Kidney (tissue), 14 donors: ENCODE measurements around the gene OTUD4. TPM values are rescaled to one million over a fixed set of nuclear protein-coding genes. Genes with fewer than 3 reads are reported as not detected.
A peak's percentile ranks its signal among the peaks of the same experiment; 100 is the strongest.

Experiments
- DNase-seq, 5 donors: peaks; one replicate each; pipeline ENCODE4 v3.0.0-alpha.2; 2013 to 2020
- FAIRE-seq: peaks from 2 replicates; lab custom pipeline; 2012; peaks lifted over from hg19 to GRCh38; lab: Jason Lieb, UNC
- H3K27ac ChIP-seq, 2 donors: one replicate each; pipeline ENCODE4 v1.7.0; 2013; ENCODE audit warnings: low read depth in 2 of 2, low read length in 2 of 2, inconsistent platforms in 1 of 2
- H3K27me3 ChIP-seq: one replicate; pipeline ENCODE4 v1.7.1; 2013; ENCODE audit warnings: low read length, inconsistent platforms; ENCODE audit not compliant: control insufficient read depth, insufficient read depth
- H3K36me3 ChIP-seq, 3 donors: one replicate each; pipeline versions ENCODE4 v1.7.0 to v1.7.1; 2013; ENCODE audit warnings: low read length in 3 of 3, control low read depth in 1 of 3, inconsistent platforms in 1 of 3; ENCODE audit not compliant: insufficient read depth in 3 of 3, control insufficient read depth in 2 of 3
- H3K4me1 ChIP-seq, 3 donors: one replicate each; pipeline versions ENCODE4 v1.7.0 to v1.7.1; 2013; ENCODE audit warnings: low read length in 3 of 3, inconsistent platforms in 1 of 3, low read depth in 1 of 3; ENCODE audit not compliant: control insufficient read depth in 2 of 3, insufficient read depth in 2 of 3
- H3K4me3 ChIP-seq, 3 donors: one replicate each; pipeline versions ENCODE4 v1.7.0 to v1.8.1; 2013; ENCODE audit warnings: low read length in 3 of 3, control low read depth in 1 of 3, inconsistent platforms in 1 of 3
- H3K9ac ChIP-seq, 3 donors: one replicate each; pipeline versions ENCODE4 v1.7.0 to v1.7.1; 2013; ENCODE audit warnings: low read length in 3 of 3, control low read depth in 1 of 3, inconsistent platforms in 1 of 3
- H3K9me3 ChIP-seq, 3 donors: one replicate each; pipeline versions ENCODE4 v1.7.0 to v1.7.1; 2013; ENCODE audit warnings: low read length in 3 of 3, control low read depth in 1 of 3, inconsistent platforms in 1 of 3; ENCODE audit not compliant: control insufficient read depth in 2 of 3, insufficient read depth in 1 of 3
- intact Hi-C: fragments of 100-400 bp; cut with DNase I; formaldehyde crosslinking; loops from one replicate; pipeline ENCODE4 v1.11.1; 2022
- polyA plus RNA-seq: library from polyadenylated mRNA; stranded (reverse); fragments of 350-450 nt; fragmentation: Illumina TruSeq; extraction: RNeasy Lipid Tissue Mini Kit (QIAGEN cat#74804); gene quantifications from one replicate; pipeline ENCODE4 v1.2.3, GENCODE V29; 2014; ENCODE audit warnings: low read depth, low replicate concordance; ENCODE audit not compliant: insufficient read depth
- total RNA-seq: library from RNA; stranded (reverse); fragmentation: NEBNext Ultra II Directional; extraction: Animal tissue kit (Norgen Biotek cat#: 25700); gene quantifications from one replicate; pipeline ENCODE4 v1.2.1, GENCODE V29; 2021
- TF ChIP-seq, protein P1 (sequence below): IDR thresholded peaks from 3 replicates; pipeline ENCODE4 v1.5.1; 2012; ENCODE audit warnings: mild to moderate bottlenecking, moderate library complexity, borderline replicate concordance; ENCODE audit not compliant: insufficient read depth; ENCODE audit errors: extremely low read depth
- donor health status: control.
- donor health status: control.
- donor health status: control.
- donor health status: control.
- donor health status: control.
- donor health status: DM: yes; HTN: yes; CAD: no.
- donor health status: Normal renal cell carcinoma (clear cell type).

Gene OTUD4
- total and polyA plus RNA-seq, 2 donors from 2014 or later = 5.6 to 45.4 TPM

GRCh38 chr4:145125396-145125795 lies 55.0 kb downstream of the OTUD4 start:
- Histone ChIP-seq H3K9me3 (no peaks in the 10 kb centered on the region), H3K9ac (no peak overlapping the region), H3K27me3 (no peaks in the 10 kb centered on the region), H3K4me1 (no peaks in the 10 kb centered on the region), H3K27ac (no peak overlapping the region), H3K4me3 (no peak overlapping the region), H3K36me3 (peaks cover 9 to 17% (median 13%) of the 10 kb centered on the region in 3 donors)
- FAIRE-seq = no peak
- TF ChIP-seq, protein P1, sequence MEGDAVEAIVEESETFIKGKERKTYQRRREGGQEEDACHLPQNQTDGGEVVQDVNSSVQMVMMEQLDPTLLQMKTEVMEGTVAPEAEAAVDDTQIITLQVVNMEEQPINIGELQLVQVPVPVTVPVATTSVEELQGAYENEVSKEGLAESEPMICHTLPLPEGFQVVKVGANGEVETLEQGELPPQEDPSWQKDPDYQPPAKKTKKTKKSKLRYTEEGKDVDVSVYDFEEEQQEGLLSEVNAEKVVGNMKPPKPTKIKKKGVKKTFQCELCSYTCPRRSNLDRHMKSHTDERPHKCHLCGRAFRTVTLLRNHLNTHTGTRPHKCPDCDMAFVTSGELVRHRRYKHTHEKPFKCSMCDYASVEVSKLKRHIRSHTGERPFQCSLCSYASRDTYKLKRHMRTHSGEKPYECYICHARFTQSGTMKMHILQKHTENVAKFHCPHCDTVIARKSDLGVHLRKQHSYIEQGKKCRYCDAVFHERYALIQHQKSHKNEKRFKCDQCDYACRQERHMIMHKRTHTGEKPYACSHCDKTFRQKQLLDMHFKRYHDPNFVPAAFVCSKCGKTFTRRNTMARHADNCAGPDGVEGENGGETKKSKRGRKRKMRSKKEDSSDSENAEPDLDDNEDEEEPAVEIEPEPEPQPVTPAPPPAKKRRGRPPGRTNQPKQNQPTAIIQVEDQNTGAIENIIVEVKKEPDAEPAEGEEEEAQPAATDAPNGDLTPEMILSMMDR = no peak
- DNase-seq = no peak
- intact Hi-C loops = no loop called here

DNA sequence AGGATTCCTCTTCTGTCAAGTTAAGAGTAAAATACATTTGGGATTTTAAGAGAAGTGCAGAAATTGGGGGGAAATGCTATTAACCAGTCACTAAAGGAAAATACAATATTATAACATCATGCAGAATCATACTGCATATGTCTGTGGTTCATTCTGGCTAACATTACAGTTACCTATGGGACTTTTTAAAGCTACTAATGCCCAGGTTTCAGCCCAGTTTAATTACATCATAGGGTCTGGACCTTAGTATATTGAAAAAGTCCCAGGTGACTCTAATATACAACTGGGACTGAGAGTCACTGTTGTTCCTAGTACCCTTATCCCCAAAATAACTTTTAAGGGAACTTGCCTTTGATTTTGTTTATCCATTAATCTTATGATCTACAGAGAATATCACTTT lies 72.3 kb downstream of the OTUD4 start:
- H3K4me1 ChIP-seq = no peaks in the 10 kb centered on the region
- H3K9me3 ChIP-seq = no peaks in the 10 kb centered on the region
- DNase-seq (no peak), FAIRE-seq (no peak)
- H3K36me3 ChIP-seq = peaks cover 11 to 50% (median 17%) of the 10 kb centered on the region in 3 donors
- TF ChIP-seq, protein P1 = no peak
- no peak overlapping the region for H3K27ac ChIP-seq
- H3K4me3 ChIP-seq = no peak overlapping the region
- H3K27me3 ChIP-seq = no peaks in the 10 kb centered on the region
- no peak overlapping the region for H3K9ac ChIP-seq
- intact Hi-C loops = no loop called here

DNA sequence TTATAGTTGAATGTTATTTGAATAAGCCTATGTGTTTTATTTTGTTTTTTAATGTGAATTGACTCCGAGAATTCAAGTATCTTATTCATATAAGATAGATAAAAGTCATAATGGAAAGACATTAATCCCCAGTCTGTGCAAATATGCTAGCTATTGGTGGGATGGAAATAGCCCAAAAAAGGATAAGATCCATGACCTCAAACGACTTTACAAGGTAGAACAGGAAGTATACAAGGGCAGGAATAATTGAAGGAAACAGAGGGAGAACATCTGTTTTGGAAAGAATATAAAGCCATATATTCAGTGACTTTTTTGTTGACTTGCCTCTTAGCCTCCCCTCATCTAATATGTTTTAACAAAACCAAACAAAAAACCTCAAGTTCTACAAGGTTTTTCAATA lies 73.3 kb downstream of the OTUD4 start:
- intact Hi-C loops = no loop called here
- no peaks in the 10 kb centered on the region for H3K9me3 ChIP-seq
- no peaks in the 10 kb centered on the region for H3K27me3 ChIP-seq
- no peak for DNase-seq
- no peak overlapping the region for H3K4me3 ChIP-seq
- no peak overlapping the region for H3K9ac ChIP-seq
- peaks cover 9 to 40% (median 11%) of the 10 kb centered on the region in 3 donors for H3K36me3 ChIP-seq
- H3K4me1 ChIP-seq = no peaks in the 10 kb centered on the region
- FAIRE-seq = no peak
- no peak overlapping the region for H3K27ac ChIP-seq
- TF ChIP-seq, protein P1 = no peak

DNA sequence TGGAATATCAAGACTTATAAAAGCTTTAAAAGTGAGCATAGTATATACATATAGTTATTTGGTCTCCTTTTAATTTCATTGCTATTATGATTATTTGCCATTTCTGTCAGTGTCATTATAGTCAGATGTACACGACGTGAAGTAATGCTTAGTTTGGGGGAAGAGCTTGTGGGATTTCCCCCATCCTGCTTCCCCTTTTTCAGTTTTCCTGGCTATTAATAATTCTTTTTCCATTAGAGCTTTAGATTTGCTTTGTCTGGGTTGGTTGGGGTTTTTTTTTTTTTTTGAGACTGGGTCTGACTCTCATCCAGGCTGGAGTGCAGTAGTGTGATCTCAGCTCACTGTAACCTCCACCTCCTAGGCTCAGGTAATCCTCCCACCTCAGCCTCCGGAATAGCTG lies 76.9 kb downstream of the OTUD4 start:
- Histone ChIP-seq H3K27ac (no peak overlapping the region), H3K4me3 (no peak overlapping the region), H3K9ac (no peak overlapping the region), H3K9me3 (no peaks in the 10 kb centered on the region), H3K36me3 (peaks cover 4 to 25% (median 8%) of the 10 kb centered on the region in 3 donors), H3K4me1 (peaks cover 0 to 6% (median 4%) of the 10 kb centered on the region in 3 donors), H3K27me3 (no peaks in the 10 kb centered on the region)
- intact Hi-C loops = no loop called here
- TF ChIP-seq, protein P1 = no peak
- DNase-seq (peak in 1 of 5 donors; percentile 1), FAIRE-seq (no peak)
